ENCODE results near the gene CFAP54.

The CFAP54 gene

GRCh38 chr12:96478011-96478410, 11.4 kb upstream of the CFAP54 start:
- TF ChIP-seq ZNF565 (CRISPR knock-in tag; conservative IDR thresholded peaks at IDR 0.05; ENCODE audit: low read depth) (no peak), TCF4 (CRISPR knock-in tag; IDR thresholded peaks at IDR 0.05; ENCODE audit: borderline replicate concordance) (no peak), CREB5 (CRISPR knock-in tag; IDR thresholded peaks at IDR 0.05; ENCODE audit: low read depth) (no peak), BACH2 (CRISPR knock-in tag; IDR thresholded peaks at IDR 0.05; ENCODE audit: borderline replicate concordance) (no peak), CSDC2 (CRISPR knock-in tag; IDR thresholded peaks at IDR 0.05) (no peak)
- TF ChIP-seq, protein P1, sequence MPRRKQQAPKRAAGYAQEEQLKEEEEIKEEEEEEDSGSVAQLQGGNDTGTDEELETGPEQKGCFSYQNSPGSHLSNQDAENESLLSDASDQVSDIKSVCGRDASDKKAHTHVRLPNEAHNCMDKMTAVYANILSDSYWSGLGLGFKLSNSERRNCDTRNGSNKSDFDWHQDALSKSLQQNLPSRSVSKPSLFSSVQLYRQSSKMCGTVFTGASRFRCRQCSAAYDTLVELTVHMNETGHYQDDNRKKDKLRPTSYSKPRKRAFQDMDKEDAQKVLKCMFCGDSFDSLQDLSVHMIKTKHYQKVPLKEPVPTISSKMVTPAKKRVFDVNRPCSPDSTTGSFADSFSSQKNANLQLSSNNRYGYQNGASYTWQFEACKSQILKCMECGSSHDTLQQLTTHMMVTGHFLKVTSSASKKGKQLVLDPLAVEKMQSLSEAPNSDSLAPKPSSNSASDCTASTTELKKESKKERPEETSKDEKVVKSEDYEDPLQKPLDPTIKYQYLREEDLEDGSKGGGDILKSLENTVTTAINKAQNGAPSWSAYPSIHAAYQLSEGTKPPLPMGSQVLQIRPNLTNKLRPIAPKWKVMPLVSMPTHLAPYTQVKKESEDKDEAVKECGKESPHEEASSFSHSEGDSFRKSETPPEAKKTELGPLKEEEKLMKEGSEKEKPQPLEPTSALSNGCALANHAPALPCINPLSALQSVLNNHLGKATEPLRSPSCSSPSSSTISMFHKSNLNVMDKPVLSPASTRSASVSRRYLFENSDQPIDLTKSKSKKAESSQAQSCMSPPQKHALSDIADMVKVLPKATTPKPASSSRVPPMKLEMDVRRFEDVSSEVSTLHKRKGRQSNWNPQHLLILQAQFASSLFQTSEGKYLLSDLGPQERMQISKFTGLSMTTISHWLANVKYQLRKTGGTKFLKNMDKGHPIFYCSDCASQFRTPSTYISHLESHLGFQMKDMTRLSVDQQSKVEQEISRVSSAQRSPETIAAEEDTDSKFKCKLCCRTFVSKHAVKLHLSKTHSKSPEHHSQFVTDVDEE (CRISPR knock-in tag; IDR thresholded peaks at IDR 0.05), result no peak

GRCh38 chr12:96482086-96482485, 7.3 kb upstream of the CFAP54 start:
- TF ChIP-seq ISL1 (CRISPR knock-in tag; IDR thresholded peaks at IDR 0.05) (no peak), CSRNP3 (CRISPR knock-in tag; IDR thresholded peaks at IDR 0.05) (no peak), CSDC2 (CRISPR knock-in tag; IDR thresholded peaks at IDR 0.05) (no peak), ZFP3 (CRISPR knock-in tag; IDR thresholded peaks at IDR 0.05) (no peak), GLIS3 (CRISPR knock-in tag; IDR thresholded peaks at IDR 0.05) (no peak), ZC3H10 (CRISPR knock-in tag; IDR thresholded peaks at IDR 0.05) (no peak), ESRRG (CRISPR knock-in tag; IDR thresholded peaks at IDR 0.05) (no peak), RARB (CRISPR knock-in tag; IDR thresholded peaks at IDR 0.05) (no peak), PPARA (CRISPR knock-in tag; IDR thresholded peaks at IDR 0.05; ENCODE audit: borderline replicate concordance) (no peak), TCF4 (CRISPR knock-in tag; IDR thresholded peaks at IDR 0.05; ENCODE audit: borderline replicate concordance) (no peak), OSR1 (CRISPR knock-in tag; IDR thresholded peaks at IDR 0.05) (no peak), BACH2 (CRISPR knock-in tag; IDR thresholded peaks at IDR 0.05; ENCODE audit: borderline replicate concordance) (no peak), CREB5 (CRISPR knock-in tag; IDR thresholded peaks at IDR 0.05; ENCODE audit: low read depth) (no peak), SNAI2 (CRISPR knock-in tag; IDR thresholded peaks at IDR 0.05) (no peak), TOX (CRISPR knock-in tag; IDR thresholded peaks at IDR 0.05; ENCODE audit: borderline replicate concordance) (no peak)
- TF ChIP-seq, protein P1 (CRISPR knock-in tag; IDR thresholded peaks at IDR 0.05), result no peak
- TF ChIP-seq, protein P2, sequence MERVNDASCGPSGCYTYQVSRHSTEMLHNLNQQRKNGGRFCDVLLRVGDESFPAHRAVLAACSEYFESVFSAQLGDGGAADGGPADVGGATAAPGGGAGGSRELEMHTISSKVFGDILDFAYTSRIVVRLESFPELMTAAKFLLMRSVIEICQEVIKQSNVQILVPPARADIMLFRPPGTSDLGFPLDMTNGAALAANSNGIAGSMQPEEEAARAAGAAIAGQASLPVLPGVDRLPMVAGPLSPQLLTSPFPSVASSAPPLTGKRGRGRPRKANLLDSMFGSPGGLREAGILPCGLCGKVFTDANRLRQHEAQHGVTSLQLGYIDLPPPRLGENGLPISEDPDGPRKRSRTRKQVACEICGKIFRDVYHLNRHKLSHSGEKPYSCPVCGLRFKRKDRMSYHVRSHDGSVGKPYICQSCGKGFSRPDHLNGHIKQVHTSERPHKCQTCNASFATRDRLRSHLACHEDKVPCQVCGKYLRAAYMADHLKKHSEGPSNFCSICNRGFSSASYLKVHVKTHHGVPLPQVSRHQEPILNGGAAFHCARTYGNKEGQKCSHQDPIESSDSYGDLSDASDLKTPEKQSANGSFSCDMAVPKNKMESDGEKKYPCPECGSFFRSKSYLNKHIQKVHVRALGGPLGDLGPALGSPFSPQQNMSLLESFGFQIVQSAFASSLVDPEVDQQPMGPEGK (CRISPR knock-in tag; IDR thresholded peaks at IDR 0.05; ENCODE audit: borderline replicate concordance), result no peak
- TF ChIP-seq, protein P3, sequence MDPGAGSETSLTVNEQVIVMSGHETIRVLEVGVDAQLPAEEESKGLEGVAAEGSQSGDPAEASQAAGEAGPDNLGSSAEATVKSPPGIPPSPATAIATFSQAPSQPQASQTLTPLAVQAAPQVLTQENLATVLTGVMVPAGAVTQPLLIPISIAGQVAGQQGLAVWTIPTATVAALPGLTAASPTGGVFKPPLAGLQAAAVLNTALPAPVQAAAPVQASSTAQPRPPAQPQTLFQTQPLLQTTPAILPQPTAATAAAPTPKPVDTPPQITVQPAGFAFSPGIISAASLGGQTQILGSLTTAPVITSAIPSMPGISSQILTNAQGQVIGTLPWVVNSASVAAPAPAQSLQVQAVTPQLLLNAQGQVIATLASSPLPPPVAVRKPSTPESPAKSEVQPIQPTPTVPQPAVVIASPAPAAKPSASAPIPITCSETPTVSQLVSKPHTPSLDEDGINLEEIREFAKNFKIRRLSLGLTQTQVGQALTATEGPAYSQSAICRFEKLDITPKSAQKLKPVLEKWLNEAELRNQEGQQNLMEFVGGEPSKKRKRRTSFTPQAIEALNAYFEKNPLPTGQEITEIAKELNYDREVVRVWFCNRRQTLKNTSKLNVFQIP (CRISPR knock-in tag; IDR thresholded peaks at IDR 0.05; ENCODE audit: borderline replicate concordance, low read depth), result no peak
- no peak for ATAC-seq

More at GRCh38 chr12:96478011-96478410, 11.4 kb upstream of the CFAP54 start:
- no peak for ATAC-seq

Measured in SK-N-SH treated with all-trans-retinoic acid at 6 μM for 48 hours (cell line).